HepG2 (cell line): ENCODE results near the gene SLCO2A1.

Source experiments
- CTCF ChIP-seq: sonication (generic); formaldehyde crosslinking; IDR thresholded peaks from 2 replicates; pipeline ENCODE4 v1.5.0; 2020; ENCODE audit warnings: mild to moderate bottlenecking, missing genetic modification reagents, moderate library complexity
- EP300 ChIP-seq, 3 experiments: sonication (generic) in 1 of 3; formaldehyde crosslinking in 1 of 3; IDR thresholded peaks; 2 replicates each; pipeline versions ENCODE4 v1.5.1 to v1.6.1; 2011 to 2020; ENCODE audit warnings: low read depth in 2 of 3, low read length in 2 of 3, borderline replicate concordance in 1 of 3, improper control_type of control experiment in 1 of 3, mild to moderate bottlenecking in 1 of 3, missing genetic modification reagents in 1 of 3, moderate library complexity in 1 of 3
- FOSL1 ChIP-seq: sonication (generic); formaldehyde crosslinking; IDR thresholded peaks from 2 replicates; pipeline ENCODE4 v1.9.0; 2021; ENCODE audit warnings: missing genetic modification reagents, borderline replicate concordance
- HMG20B ChIP-seq: conservative IDR thresholded peaks from 2 replicates; pipeline ENCODE4 v1.6.1; 2016; ENCODE audit warnings: missing genetic modification reagents, missing compliant biosample characterization
- HNF1A ChIP-seq, 2 experiments: sonication (generic) in 1 of 2; formaldehyde crosslinking in 1 of 2; IDR thresholded peaks; 2 replicates each; pipeline versions ENCODE4 v1.4.0 to v1.6.1; 2016 to 2020; ENCODE audit warnings: borderline replicate concordance in 1 of 2, low read depth in 1 of 2, mild to moderate bottlenecking in 1 of 2, missing genetic modification reagents in 1 of 2
- POLR2A ChIP-seq, 2 experiments: IDR thresholded peaks; 2 replicates each; pipeline ENCODE4 v1.6.1; 2011; ENCODE audit warnings: low read depth in 2 of 2, low read length in 2 of 2, mild to moderate bottlenecking in 1 of 2, moderate library complexity in 1 of 2; ENCODE audit not compliant: insufficient read depth in 1 of 2
- POLR2AphosphoS2 ChIP-seq: IDR thresholded peaks from 2 replicates; pipeline ENCODE4 v1.6.1; 2011; ENCODE audit warnings: low read depth, low read length, improper control_type of control experiment
- SAFB2 ChIP-seq: sonication (generic); formaldehyde crosslinking; IDR thresholded peaks from 2 replicates; pipeline ENCODE4 v1.5.1; 2020; ENCODE audit warnings: missing genetic modification reagents, low read depth, mild to moderate bottlenecking, borderline replicate concordance
- ZKSCAN1 ChIP-seq: fragments of 150-350 bp; IDR thresholded peaks from 2 replicates; pipeline ENCODE4 v1.6.1; 2014; ENCODE audit warnings: low read length
- ZNF24 ChIP-seq: fragments of 450-650 bp; IDR thresholded peaks from 2 replicates; pipeline ENCODE4 v1.6.1; 2017; ENCODE audit warnings: antibody characterized with exemption, mild to moderate bottlenecking
- TF ChIP-seq, protein P1 (sequence below): sonication (generic); formaldehyde crosslinking; IDR thresholded peaks from 2 replicates; pipeline ENCODE4 v1.5.1; 2020; ENCODE audit warnings: mild to moderate bottlenecking, missing genetic modification reagents, moderate library complexity
- TF ChIP-seq, protein P2 (sequence below): sonication (generic); formaldehyde crosslinking; IDR thresholded peaks from 2 replicates; pipeline ENCODE4 v1.5.1; 2020; ENCODE audit warnings: missing genetic modification reagents, mild to moderate bottlenecking, borderline replicate concordance

GRCh38 chr3:133892541-133893231 lies 137.0 kb downstream of the SLCO2A1 start:
- TF ChIP-seq SAFB2 (CRISPR knock-in tag) (no peak), POLR2A (IDR thresholded peaks at IDR 0.05; ENCODE audit: insufficient read depth in 1 of 2, low read depth in 2 of 2, low read length in 2 of 2) (no peak), EP300 (IDR thresholded peaks at IDR 0.05; ENCODE audit: low read depth in 2 of 2, low read length in 2 of 2) (no peak), EP300 (CRISPR knock-in tag; IDR thresholded peaks at IDR 0.05; ENCODE audit: borderline replicate concordance) (no peak), CTCF (CRISPR knock-in tag) (no peak), HMG20B (CRISPR knock-in tag) (no peak), FOSL1 (CRISPR knock-in tag) (no peak), ZNF24 (no peak), ZKSCAN1 (no peak), POLR2AphosphoS2 (no peak), HNF1A (IDR thresholded peaks at IDR 0.05; ENCODE audit: low read depth) (no peak), HNF1A (CRISPR knock-in tag; IDR thresholded peaks at IDR 0.05; ENCODE audit: borderline replicate concordance) (no peak)
- TF ChIP-seq, protein P1, sequence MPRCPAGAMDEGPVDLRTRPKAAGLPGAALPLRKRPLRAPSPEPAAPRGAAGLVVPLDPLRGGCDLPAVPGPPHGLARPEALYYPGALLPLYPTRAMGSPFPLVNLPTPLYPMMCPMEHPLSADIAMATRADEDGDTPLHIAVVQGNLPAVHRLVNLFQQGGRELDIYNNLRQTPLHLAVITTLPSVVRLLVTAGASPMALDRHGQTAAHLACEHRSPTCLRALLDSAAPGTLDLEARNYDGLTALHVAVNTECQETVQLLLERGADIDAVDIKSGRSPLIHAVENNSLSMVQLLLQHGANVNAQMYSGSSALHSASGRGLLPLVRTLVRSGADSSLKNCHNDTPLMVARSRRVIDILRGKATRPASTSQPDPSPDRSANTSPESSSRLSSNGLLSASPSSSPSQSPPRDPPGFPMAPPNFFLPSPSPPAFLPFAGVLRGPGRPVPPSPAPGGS, result no peak
- TF ChIP-seq, protein P2, sequence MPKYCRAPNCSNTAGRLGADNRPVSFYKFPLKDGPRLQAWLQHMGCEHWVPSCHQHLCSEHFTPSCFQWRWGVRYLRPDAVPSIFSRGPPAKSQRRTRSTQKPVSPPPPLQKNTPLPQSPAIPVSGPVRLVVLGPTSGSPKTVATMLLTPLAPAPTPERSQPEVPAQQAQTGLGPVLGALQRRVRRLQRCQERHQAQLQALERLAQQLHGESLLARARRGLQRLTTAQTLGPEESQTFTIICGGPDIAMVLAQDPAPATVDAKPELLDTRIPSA (CRISPR knock-in tag), result no peak
